Esophagus muscularis mucosa (tissue), 4 donors: Measurements from ENCODE around the gene NOTCH4. TPM values are rescaled to one million over a fixed set of nuclear protein-coding genes. Genes with fewer than 3 reads are reported as not detected.
"Not testable (repeated sequence)": the region's sequence is repeated elsewhere in the genome, so short reads cannot be mapped to it uniquely, and the experiment has no call there.

Experiments used
- DNase-seq: peaks from one replicate; pipeline ENCODE4 v3.0.0-alpha.2; 2017; ENCODE audit errors: extremely low spot score
- H3K27ac ChIP-seq, 4 donors: fragments of 200-600 bp; sonication (generic); replicated peaks in 1 of 4; 1 replicate in 3 of 4; 2 replicates in 1 of 4; pipeline ENCODE4 v1.5.1; 2016 to 2019; ENCODE audit warnings: mild to moderate bottlenecking in 1 of 4
- H3K27me3 ChIP-seq, 4 donors: fragments of 200-600 bp; sonication (generic); one replicate each; pipeline versions ENCODE4 v1.5.1 to v1.6.0; 2016 to 2019
- H3K36me3 ChIP-seq, 4 donors: fragments of 200-600 bp; sonication (generic); one replicate each; pipeline ENCODE4 v1.5.1; 2016 to 2019
- H3K4me1 ChIP-seq, 4 donors: fragments of 200-600 bp; sonication (generic); one replicate each; pipeline ENCODE4 v1.5.1; 2016 to 2019
- H3K4me3 ChIP-seq, 4 donors: fragments of 200-600 bp; sonication (generic); 1 replicate in 2 of 4; 2 replicates in 2 of 4; pipeline ENCODE4 v1.5.1; 2016 to 2019; ENCODE audit warnings: mild to moderate bottlenecking in 4 of 4, moderate library complexity in 1 of 4
- H3K9me3 ChIP-seq, 4 donors: fragments of 200-600 bp; sonication (generic); 1 replicate in 3 of 4; 2 replicates in 1 of 4; pipeline ENCODE4 v1.5.1; 2016 to 2019
- EP300 ChIP-seq: sonication (generic); formaldehyde crosslinking; IDR thresholded peaks from one replicate; pipeline ENCODE4 v1.6.1; 2017; ENCODE audit warnings: antibody characterized with exemption
- POLR2A ChIP-seq: fragments of 450-650 bp; IDR thresholded peaks from one replicate; pipeline ENCODE4 v1.6.1; 2017; ENCODE audit warnings: antibody characterized with exemption, moderate library complexity, mild to moderate bottlenecking, low read depth
- POLR2AphosphoS5 ChIP-seq, 2 donors: sonication (generic); formaldehyde crosslinking; IDR thresholded peaks; one replicate each; pipeline ENCODE4 v1.6.1; 2017; ENCODE audit warnings: antibody characterized with exemption in 2 of 2
- WGBS: methylation state at CpG from one replicate; pipeline ENCODE4 v1.1.5; 2018; 5-methylcytosine and 5-hydroxymethylcytosine counted together
- intact Hi-C: fragments of 100-400 bp; cut with DNase I; formaldehyde crosslinking; loops from one replicate; pipeline ENCODE4 v1.15.1; 2023
- total RNA-seq, 4 donors: library from RNA; depleted of rRNA; stranded (reverse); fragments of >200 nt; gene quantifications; one replicate each; pipeline versions ENCODE4 v1.1.0 to v1.2.1, GENCODE V29; 2016
- TF ChIP-seq, protein P1 (sequence below), 3 experiments: fragments of 200-600 bp in 2 of 3; fragments of 450-650 bp in 1 of 3; sonication (generic) in 2 of 3; IDR thresholded peaks; one replicate each; pipeline ENCODE4 v1.5.1; 2017 to 2019; ENCODE audit warnings: antibody characterized with exemption in 3 of 3, mild to moderate bottlenecking in 2 of 3, moderate library complexity in 1 of 3

Gene NOTCH4
- total RNA-seq, 4 donors from 2014 or later: 16.6 to 30.6 (median 19.8) TPM

DNA sequence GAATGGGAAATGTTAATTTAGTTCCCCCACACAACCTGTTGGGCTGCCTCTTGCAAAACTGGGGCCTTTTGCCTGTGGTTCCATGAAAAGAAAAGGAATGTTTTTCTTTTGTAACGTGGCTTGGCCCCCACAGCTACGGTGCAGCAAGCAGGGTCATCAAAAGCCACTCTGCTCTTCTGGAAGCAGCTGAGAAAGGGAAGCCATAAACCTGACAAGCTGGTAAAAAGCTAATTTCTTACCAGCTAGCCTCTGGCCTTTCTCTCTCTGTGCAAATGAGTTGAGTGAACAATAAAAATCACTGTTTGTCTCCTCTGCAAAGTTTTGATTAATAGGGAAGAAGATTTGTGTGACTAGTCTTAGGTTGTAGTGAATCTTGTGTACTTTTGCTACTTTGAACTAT is 23.5 kb upstream of the NOTCH4 start:
- 23% methylated on average over 2 of the region's 2 CpGs for WGBS
- Histone ChIP-seq H3K9me3 (no peaks in the 10 kb centered on the region), H3K36me3 (no peaks in the 10 kb centered on the region), H3K4me3 (no peak overlapping the region), H3K4me1 (peaks cover 7 to 21% (median 19%) of the 10 kb centered on the region in 4 donors), H3K27me3 (peaks cover 0 to 4% (median 0%) of the 10 kb centered on the region in 4 donors), H3K27ac (no peak overlapping the region)
- no peak for DNase-seq
- intact Hi-C loops: loop anchor here (5.0 kb wide), 1 partner anchor 165 kb away; no protein-coding TSS in a partner anchor
- TF ChIP-seq POLR2A (no peak), POLR2AphosphoS5 (IDR thresholded peaks at IDR 0.05) (no peak), EP300 (no peak)
- TF ChIP-seq, protein P1, sequence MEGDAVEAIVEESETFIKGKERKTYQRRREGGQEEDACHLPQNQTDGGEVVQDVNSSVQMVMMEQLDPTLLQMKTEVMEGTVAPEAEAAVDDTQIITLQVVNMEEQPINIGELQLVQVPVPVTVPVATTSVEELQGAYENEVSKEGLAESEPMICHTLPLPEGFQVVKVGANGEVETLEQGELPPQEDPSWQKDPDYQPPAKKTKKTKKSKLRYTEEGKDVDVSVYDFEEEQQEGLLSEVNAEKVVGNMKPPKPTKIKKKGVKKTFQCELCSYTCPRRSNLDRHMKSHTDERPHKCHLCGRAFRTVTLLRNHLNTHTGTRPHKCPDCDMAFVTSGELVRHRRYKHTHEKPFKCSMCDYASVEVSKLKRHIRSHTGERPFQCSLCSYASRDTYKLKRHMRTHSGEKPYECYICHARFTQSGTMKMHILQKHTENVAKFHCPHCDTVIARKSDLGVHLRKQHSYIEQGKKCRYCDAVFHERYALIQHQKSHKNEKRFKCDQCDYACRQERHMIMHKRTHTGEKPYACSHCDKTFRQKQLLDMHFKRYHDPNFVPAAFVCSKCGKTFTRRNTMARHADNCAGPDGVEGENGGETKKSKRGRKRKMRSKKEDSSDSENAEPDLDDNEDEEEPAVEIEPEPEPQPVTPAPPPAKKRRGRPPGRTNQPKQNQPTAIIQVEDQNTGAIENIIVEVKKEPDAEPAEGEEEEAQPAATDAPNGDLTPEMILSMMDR (IDR thresholded peaks at IDR 0.05): no peak

DNA sequence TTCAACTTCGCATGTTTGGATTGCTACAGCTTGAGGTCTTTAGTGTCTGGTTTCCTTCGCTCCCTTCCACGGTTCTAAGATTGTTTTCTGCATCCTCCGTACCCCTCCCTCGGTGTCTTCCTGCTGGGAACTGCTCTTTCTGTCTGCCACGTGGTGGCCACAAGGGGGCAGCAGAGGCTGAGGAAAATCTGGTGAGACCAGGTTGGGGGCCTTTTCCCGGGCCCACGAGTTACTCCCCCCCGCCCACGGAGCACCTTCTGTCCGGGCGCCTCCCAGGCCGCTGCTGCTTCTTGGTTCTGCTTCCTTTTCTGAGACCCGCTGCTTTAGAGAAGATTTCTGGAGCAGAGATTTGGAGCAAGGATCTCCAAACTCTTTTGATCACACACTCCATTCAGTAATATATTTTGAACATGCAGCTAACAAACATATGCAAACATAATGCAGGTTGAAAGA is 21.1 kb upstream of the NOTCH4 start:
- Histone ChIP-seq H3K27ac (peak overlapping the region; percentile 62 to 79 (median 74)), H3K27me3 (peaks cover 0 to 4% (median 0%) of the 10 kb centered on the region in 4 donors), H3K36me3 (no peaks in the 10 kb centered on the region), H3K9me3 (no peaks in the 10 kb centered on the region), H3K4me1 (peaks cover 7 to 21% (median 19%) of the 10 kb centered on the region in 4 donors), H3K4me3 (peak overlapping the region; percentile 29 to 38 (median 35))
- intact Hi-C loops: loop anchor here (5.0 kb wide), 2 partner anchors 48 to 167 kb away; no protein-coding TSS in a partner anchor
- DNase-seq: peak; percentile 95
- TF ChIP-seq, protein P1 (IDR thresholded peaks at IDR 0.05): peak; percentile 87 to 89 (median 88)
- TF ChIP-seq POLR2AphosphoS5 (IDR thresholded peaks at IDR 0.05) (peak in 1 of 2 donors; percentile 51), EP300 (no peak), POLR2A (no peak)
- WGBS: 2% methylated on average over 13 of the region's 14 CpGs

DNA sequence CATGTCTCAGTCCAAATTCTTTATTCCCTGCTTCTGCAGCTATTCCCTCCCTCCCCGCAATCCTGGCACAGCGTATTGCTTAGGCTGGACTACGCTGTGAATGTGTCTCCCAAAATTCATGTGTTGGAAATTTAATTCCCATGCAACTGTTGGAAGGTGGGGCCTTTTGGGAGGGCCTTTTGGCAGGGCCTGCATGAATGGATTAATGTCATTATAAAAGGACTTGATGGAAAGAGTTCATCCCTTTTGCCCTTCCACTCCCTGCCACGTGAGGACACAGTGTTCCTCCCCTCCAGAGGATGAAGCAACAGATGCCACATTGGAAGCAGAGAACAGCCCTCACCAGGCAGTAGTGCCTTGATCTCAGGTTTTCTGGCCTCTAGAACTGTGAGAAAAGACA is 20.4 kb upstream of the NOTCH4 start:
- WGBS: 80% methylated on average over 4 of the region's 4 CpGs
- peaks cover 0 to 4% (median 0%) of the 10 kb centered on the region in 4 donors for H3K27me3 ChIP-seq
- H3K4me3 ChIP-seq: peak overlapping the region; percentile 29 to 38 (median 35)
- no peaks in the 10 kb centered on the region for H3K9me3 ChIP-seq
- no peak for TF ChIP-seq POLR2A
- peak; percentile 75 to 82 for TF ChIP-seq POLR2AphosphoS5 (IDR thresholded peaks at IDR 0.05)
- TF ChIP-seq, protein P1 (IDR thresholded peaks at IDR 0.05): no peak
- no peak for TF ChIP-seq EP300
- DNase-seq: peak; percentile 92
- H3K4me1 ChIP-seq: peaks cover 7 to 21% (median 19%) of the 10 kb centered on the region in 4 donors
- H3K36me3 ChIP-seq: no peaks in the 10 kb centered on the region
- H3K27ac ChIP-seq: peak overlapping the region; percentile 62 to 79 (median 74)
- intact Hi-C loops: loop anchor here (5.0 kb wide), 1 partner anchor 47 kb away; no protein-coding TSS in a partner anchor

DNA sequence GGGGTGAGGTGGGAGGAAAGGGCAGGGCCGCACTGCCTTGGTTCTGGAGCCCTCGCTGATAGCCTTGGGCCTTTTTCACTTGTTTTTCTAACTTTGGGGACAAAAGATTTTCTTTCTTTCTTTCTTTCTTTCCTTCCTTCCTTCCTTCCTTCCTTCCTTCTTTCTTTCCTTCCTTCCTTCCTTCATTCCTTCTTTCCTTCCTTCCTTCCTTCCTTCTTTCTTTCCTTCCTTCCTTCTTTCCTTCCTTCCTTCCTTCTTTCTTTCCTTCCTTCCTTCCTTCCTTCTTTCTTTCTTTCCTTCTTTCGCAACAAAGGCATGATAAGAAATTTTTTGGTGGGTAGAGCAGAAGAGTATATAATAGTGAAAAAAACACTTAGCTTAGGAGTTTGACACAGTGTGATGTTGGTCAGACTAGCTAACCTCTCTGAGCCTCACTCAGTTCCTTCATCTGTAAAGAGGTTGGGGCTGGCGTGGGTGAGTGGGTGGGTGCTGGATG is 18.5 kb upstream of the NOTCH4 start:
- peaks cover 7 to 21% (median 19%) of the 10 kb centered on the region in 4 donors for H3K4me1 ChIP-seq
- intact Hi-C loops: loop anchor here (5.0 kb wide), 1 partner anchor 45 kb away; no protein-coding TSS in a partner anchor
- H3K36me3 ChIP-seq, H3K27ac ChIP-seq, H3K9me3 ChIP-seq, DNase-seq, H3K4me3 ChIP-seq, H3K27me3 ChIP-seq: not testable (repeated sequence)
- WGBS: 84% methylated on average over 4 of the region's 4 CpGs

DNA sequence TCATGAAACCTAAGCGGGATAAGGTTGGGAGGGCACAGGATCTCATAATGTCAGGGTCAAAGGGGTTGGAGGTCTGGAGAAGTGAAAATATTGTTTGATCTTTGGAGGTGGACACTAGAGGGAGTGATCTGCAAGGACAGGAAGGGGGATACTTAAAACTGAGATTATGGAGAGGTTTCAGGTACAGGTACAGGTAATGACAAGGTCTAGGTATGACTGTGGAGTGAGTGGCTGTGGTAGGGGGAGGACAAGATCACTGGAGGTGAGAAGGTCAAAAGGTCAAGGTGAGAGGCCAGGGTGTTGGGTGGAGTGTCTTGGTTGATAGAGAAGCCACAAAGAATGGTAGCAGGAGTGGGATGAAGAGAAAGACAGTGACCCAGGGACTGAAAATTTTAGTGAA is 16.8 kb upstream of the NOTCH4 start:
- no peak for TF ChIP-seq EP300
- no peak for TF ChIP-seq POLR2A
- TF ChIP-seq POLR2AphosphoS5 (IDR thresholded peaks at IDR 0.05): no peak
- TF ChIP-seq, protein P1 (IDR thresholded peaks at IDR 0.05): no peak
- DNase-seq: no peak
- Histone ChIP-seq H3K4me3 (no peak overlapping the region), H3K27ac (no peak overlapping the region), H3K4me1 (peaks cover 7 to 21% (median 19%) of the 10 kb centered on the region in 4 donors), H3K27me3 (peaks cover 0 to 4% (median 0%) of the 10 kb centered on the region in 4 donors), H3K9me3 (no peaks in the 10 kb centered on the region), H3K36me3 (no peaks in the 10 kb centered on the region)
- intact Hi-C loops: loop anchor here (5.0 kb wide), 1 partner anchor 43 kb away; no protein-coding TSS in a partner anchor
- WGBS: 92% methylated on average over 1 of the region's 1 CpG
